Left hindlimb (tissue), 1 donor: ENCODE data around the gene GABRA1.

Source experiments
- DNase-seq: peaks from one replicate; pipeline ENCODE4 v3.0.0-alpha.2; 2018

The GABRA1 gene

DNA sequence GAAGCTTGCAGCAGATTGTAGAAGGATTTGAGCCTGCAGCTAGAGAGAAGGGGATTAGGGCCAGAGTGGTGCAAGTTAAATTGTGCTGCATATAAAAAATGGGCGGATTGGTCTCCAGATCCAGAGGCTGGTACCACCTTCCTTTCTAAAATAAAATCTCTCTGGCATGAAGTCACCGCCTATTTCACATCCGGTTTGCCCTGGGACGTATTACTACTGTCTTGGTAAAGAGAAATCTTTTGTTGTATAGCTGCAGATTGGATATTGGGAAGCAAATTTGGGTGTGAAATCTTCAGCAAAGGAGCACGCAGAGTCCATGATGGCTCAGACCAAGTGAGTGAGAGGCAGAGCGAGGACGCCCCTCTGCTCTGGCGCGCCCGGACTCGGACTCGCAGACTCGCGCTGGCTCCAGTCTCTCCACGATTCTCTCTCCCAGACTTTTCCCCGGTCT, at the start of gene GABRA1:
Gene GABRA1, plus strand, starts transcription at position 180 of the 451 bp plus-strand sequence. CDS start 2,691 bp downstream, outside the sequence.
- DNase-seq = no peak

DNA sequence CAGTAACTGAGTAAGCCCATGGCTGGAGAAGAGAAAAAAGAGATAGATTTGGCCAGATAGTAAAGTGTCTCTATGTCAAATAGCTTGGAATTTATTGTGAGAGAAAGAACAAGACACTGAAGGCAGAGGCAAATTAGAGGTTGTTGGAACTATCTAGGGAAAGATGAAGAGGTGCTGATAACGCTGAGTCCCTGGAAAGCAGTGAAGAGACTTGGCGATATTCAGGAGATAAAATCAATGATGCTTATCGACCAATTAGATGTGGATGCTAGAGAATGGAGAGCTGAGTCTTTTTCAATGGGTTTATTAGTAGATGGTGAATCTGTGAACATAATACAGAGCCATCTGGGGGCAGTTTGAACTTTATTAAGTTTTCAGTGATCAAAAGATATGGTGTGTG, 48.6 kb upstream of the GABRA1 start:
- no peak for DNase-seq

DNA sequence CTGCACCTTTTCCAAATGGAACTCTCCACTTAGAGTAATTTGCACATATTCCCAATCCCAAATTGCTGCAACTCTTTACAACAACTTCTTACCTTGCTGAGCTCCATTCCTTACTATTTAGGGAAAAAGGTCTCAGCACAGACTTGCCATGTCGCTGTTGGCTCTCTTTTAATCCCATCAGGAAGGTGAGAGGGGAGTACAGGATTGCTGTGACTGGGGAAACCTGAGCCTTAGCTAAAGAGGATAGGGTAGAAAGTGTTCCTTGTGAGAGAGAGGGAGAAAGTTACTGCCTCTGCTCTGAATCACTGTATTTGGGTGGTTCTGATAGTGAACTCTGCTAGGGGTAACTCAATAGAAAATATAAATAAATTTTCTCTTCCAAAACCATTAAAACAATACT, 43.7 kb upstream of the GABRA1 start:
- no peak for DNase-seq

DNA sequence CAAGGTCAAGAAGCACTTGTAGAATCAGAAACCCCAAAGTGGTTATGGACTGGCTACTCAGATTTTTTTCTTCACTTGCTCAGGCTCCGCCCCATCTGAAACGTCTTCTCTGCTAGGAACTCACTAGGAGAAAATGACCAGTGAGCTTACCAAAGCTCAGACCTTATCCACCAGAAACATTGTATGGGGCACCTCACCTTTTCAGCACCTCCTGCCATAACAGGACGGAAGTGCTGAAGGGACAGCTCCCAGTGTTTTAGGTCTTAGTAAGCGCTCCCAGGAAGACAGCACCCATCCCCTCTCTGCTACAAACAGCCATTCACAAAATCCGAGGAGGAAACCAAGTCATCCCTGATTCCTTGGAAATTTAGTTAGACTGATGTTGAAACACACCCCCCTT, 1.2 kb upstream of the GABRA1 start:
- no peak for DNase-seq

DNA sequence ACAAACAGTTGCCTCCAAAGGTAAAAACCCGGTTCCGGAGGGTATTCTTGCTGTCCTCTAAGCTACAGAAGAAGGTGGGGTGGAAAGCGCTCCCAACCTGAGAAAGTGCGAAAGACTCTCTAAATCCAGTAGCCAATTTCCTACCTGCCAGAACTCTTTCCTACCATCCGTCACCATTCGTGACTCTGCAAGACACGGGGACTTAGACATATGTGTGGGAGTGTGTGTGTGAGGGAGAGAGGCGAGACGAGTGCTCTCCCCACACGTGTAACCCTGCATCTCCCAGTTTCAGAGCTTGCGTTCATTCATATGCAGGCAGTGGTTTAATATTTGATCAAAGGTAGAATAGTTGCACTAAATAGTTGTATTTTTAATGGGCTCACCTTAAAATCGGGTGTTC, 473 bp upstream of the GABRA1 start:
- DNase-seq = no peak

DNA sequence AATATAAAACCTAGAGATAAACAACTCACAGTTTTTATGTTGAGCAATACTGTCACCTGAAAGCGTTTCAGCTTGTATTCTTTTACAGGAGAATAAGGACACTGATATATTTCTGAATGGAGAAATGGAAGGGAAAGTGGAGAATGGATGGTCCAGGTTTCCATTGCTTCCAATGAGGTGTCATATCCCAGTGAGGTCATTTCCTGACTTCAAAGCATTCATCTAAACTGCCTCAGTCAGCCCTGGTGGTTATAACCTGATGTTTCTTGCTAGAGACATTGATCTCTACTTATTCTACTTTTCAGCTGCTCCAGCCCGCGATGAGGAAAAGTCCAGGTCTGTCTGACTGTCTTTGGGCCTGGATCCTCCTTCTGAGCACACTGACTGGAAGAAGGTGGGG, 2.6 kb downstream of the GABRA1 start:
- DNase-seq = no peak

DNA sequence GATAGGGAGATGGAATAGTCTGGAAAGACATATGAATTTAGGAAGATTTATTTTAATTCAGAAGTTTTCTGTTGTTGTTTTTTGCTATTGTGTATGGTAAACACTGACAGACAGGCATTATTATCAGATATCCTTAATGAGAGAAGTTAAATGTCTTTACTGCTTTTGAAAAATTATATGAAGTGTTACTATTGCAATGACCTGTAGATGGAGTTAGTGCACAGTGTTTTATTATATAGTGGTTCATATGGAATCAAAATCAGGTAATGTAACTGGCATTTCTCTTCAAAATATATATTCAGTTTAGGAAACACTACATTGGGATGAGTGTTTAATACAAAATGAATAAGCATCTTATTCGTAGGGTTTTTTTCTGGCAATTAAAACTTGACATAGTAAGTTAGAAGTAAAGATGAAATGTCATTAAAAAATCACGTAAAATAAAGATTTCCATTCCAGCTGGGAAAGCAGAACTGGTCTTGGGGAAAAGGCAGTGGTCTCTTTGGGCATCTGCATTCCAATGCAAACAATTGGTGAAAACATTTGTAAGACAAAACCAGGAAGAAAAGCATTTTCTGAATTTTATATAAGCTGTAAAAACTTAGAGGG, 3.9 kb downstream of the GABRA1 start:
- no peak for DNase-seq

DNA sequence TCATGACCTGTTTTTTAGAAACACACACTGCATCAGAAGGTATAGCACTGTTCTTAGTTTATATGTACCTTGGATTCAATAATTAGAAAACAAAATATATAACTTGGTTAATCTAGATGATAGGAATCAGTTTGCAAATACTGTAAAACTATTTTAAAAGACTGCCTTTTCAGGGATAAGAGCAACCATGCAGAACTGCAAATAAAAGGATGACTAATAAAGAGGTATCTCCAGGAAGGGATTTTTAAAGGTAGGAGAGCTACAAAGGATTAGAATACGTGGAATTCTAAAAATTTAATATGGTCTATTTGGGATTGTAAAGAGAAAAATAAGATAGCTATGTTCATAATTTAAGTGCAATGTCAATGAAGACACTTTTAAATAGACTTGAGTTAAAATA, 9.4 kb downstream of the GABRA1 start:
- DNase-seq = no peak

DNA sequence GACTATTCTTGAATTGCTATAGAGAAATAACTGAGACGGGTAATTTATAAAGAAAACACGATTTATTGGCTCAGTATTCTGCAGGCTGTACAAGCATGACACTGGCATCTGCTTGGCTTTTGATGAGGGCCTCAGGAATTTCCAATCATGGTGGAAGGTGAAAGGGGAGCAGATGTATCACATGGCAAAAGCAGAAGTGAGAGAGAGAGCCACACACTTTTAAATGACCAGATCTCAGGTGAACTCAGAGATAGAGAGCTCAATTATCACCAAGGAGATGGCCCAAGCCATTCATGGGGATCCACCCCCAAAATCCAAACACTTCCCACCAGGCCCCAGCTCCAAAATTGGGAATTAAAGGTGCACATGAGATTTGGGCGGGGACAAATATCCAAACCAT, 15.3 kb downstream of the GABRA1 start:
- no peak for DNase-seq

DNA sequence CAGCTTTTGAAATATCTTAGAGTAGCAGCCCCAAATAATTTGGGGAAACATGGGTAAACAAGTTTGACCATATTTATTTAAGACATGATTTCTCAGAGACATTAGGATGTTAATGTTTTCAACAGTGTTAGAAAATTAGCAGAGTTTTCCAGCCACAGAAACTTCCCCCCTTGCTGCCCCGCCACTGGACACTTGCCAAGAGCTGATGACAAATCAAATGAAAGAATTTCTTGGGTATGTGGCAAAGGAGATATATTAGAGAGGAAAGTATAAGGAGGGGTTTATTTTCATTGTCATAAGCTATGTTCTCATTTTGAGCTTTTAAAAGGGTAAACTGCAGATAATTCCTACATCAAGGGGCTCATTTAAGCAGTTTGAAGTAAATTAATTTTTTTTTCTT, 15.9 kb downstream of the GABRA1 start:
- no peak for DNase-seq

DNA sequence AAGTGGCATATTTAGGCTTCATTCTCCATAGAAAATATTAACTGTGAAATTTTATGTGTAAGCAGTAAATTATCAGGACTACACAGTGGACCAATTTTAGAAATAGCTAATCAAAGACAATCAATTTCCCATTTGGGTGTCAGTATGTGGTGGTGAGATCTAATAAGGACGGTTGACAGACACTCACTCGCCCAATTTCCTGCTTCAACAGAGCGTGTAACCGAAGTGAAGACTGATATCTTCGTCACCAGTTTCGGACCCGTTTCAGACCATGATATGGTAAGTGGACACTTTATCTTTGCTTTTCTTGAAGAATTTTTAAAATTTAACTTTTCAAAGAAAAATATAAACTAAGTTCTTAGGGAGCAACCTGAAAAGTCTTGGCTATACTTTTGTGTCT, 17.6 kb downstream of the GABRA1 start:
- DNase-seq = no peak

DNA sequence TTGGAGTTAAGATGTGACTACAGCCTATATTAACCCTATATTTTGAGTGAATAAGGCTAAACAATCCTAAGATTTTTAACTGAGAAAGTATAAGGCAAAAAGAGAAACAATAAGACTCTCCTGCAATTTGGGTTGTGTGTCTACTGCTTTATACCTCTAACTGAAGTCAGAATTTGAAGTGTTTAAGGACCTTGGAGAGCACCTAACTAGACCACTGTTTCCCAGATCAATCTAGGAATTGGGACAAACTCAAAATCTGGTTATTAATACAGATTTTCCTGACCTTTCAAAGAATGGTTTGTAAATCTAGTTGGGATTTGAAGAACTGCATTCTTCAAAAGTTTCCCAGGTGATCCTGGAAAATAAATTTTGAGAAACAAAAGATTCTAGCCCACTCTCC, 42.1 kb downstream of the GABRA1 start:
- no peak for DNase-seq

DNA sequence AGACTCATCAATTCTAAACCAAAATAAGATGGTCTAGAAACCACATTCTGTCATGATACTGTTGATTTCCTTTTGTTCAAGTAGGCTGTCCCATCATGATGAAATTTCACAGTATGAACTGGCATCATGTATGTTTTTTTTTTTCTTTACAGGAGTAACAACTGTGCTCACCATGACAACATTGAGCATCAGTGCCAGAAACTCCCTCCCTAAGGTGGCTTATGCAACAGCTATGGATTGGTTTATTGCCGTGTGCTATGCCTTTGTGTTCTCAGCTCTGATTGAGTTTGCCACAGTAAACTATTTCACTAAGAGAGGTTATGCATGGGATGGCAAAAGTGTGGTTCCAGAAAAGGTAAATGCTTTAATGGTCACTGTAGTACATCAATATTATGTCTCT, 47.6 kb downstream of the GABRA1 start:
- DNase-seq = no peak

DNA sequence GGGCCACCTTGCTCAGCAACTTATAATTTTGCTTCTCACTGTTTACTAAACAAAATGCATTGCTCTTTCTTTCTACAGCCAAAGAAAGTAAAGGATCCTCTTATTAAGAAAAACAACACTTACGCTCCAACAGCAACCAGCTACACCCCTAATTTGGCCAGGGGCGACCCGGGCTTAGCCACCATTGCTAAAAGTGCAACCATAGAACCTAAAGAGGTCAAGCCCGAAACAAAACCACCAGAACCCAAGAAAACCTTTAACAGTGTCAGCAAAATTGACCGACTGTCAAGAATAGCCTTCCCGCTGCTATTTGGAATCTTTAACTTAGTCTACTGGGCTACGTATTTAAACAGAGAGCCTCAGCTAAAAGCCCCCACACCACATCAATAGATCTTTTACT, 49.1 kb downstream of the GABRA1 start:
- DNase-seq = no peak

DNA sequence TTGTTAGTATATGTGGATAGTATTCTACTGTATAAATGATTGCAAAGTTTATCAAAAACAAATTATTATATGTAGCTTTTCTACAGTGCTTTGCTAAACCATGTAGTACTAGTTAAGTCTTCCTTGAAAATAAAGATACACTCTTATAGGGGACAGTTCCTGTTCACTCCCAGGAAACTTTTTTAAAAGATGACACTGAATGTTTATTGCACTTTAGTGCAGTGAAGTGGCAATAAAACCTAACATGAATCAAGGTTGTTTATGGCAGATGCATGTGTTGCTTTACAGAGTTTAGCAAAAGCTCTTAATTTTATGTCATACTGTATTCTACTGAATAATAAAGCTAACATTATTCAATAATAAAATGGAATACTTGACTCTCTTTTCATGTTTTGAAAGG, 51.7 kb downstream of the GABRA1 start:
- no peak for DNase-seq

DNA sequence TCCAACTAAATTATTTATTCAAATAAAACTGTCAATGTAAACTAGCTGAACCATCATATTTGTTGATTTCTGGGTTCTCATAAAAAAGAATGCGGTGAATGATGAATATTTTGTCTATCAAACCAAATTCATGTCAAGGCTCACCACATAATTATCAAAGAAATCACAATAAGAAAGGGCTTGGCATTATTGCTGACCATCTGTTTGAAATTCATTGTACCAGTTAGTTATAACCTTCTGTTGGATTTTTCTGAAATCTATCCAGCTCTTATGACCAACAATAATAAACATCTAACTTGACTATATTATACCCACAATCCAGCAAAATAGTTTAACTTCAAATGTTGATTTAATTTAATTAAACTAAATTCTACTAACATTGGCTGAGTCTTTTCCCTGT, 53.1 kb downstream of the GABRA1 start:
- no peak for DNase-seq

DNA sequence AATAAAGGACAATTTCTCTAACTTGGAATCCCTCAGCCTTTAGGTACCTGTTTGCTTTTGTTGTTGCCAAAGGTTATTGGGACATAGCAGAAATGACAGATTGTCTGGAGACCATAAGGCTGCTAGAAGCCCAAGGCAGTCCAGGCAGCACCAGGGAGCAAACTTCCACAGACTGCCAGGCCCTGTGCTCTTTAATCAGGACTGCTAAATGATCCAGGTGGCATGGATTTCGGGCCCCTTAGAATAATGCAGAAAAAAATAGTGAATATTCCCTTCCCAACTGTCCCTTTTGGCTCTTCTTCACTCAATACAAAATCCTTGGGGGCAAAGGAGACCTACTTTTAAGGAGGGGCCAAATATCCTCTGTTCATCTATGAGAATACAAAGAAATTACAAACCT, 73.9 kb downstream of the GABRA1 start:
- no peak for DNase-seq

DNA sequence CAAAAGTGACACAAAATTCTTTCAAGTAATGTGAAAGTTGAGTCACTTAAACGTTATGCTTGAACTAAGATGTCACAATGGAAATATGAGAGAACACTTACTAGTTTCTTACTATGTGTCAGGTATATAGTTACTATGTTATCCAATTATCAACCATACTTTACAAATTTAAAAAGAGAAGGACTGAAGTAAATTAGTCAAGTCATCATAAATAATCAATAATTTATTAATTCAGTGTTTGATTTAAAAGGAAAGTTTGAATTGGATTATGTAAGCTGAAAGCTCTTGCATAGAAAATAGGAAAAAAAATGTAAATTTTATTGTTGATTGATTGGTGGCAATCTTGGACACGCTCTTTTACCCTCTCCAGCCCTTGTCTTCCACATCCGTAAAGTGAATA, 76.3 kb downstream of the GABRA1 start:
- DNase-seq = no peak

DNA sequence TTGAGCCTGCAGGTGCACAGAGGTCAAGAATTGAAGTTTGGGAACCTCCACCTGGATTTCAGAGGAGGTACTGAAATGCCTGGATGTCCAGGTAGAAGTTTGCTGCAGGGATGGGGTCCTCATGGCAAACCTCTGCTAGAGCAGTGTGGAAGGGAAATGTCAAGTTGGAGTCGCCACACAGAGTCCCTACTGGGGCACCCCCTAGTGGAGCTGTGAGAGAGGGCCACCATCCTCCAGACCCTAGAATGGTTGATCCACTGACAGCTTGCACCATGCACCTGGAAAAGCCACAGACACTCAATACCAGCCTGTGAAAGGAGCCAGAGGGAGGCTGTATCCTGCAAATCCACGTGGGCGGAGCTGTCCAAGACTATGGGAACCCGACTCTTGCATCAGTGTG, 78.0 kb downstream of the GABRA1 start:
- DNase-seq = no peak

DNA sequence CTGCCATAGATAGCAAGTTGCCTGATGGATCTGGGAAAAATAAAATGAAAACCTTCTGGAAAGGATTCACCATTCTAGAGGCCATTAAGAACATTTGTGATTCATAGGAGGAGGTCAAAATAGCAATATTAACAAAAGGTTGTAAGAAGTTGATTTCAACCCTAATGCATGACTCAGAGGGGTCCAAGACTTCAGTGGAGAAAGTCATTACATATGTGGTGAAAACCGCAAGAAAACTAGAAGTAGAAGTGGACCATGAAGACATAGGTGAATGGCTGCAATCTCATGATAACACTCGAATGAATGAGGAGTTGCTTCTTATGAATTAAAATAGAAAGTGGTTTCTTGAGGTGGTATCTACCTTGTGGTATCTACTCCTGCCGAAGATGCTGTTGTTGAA, 86.6 kb downstream of the GABRA1 start:
- DNase-seq = no peak

DNA sequence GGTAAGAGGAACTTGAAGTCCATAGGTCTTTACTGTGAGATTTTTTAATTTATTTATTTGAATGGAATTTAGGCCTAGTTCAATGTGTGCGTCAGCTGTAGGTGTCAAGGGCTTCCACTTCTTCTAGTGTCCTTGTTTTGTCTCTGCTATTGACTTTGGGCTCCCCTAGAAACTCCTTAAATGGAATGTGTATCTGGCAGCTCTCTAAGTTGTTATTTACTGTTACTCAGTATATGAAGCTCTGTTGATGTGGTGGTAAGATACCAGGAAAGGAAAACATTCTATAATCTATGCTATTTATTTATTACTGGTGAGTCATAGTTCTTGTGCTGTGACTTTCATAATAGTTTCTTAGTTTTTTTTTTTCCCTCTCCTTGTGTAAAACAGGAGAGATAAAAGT, 97.1 kb downstream of the GABRA1 start:
- no peak for DNase-seq

DNA sequence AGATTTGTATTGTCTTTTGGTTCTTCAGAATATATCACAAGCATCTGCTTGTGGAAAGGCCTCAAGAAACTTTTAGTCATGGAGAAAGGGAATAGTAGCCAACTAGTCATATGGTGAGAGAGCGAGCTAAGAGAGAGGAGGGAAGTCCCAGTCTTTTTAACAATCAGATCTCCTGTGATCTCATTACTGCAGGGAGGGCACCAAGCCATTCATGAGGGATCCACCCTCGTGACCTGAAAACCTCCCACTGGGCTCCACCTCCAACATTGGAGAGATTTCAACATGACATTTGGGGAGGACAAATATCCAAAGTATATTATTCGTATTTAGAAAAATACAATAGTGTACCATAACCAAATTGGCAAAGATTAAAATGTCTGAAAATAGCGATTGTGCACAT, 99.0 kb downstream of the GABRA1 start:
- DNase-seq = no peak
